Activated naive CD8-positive, alpha-beta T cell treated with anti-CD3 and anti-CD28 coated beads for 36 hours (primary cell): ENCODE data around the gene ROR1. TPM values are rescaled to one million over a fixed set of nuclear protein-coding genes. Genes with fewer than 3 reads are reported as not detected.

Source experiments
- DNase-seq: peaks from one replicate; pipeline ENCODE4 v3.0.0; 2021
- H3K27ac Mint-ChIP-seq: one replicate; pipeline ENCODE4 v1.8.0; 2022; ENCODE audit warnings: mild to moderate bottlenecking, moderate library complexity, mixed read lengths
- H3K27me3 Mint-ChIP-seq: one replicate; pipeline ENCODE4 v1.8.0; 2022; ENCODE audit warnings: mild to moderate bottlenecking, mixed read lengths
- H3K36me3 Mint-ChIP-seq: one replicate; pipeline ENCODE4 v1.8.0; 2021; ENCODE audit warnings: mild to moderate bottlenecking, mixed read lengths
- H3K4me1 Mint-ChIP-seq: one replicate; pipeline ENCODE4 v1.8.0; 2021; ENCODE audit warnings: mixed read lengths
- H3K4me3 Mint-ChIP-seq: one replicate; pipeline ENCODE4 v1.8.0; 2022; ENCODE audit warnings: mild to moderate bottlenecking, moderate library complexity, mixed read lengths
- H3K9me3 Mint-ChIP-seq: one replicate; pipeline ENCODE4 v1.8.0; 2022; ENCODE audit warnings: mixed read lengths
- total RNA-seq, 2 experiments: library from RNA; stranded (reverse); gene quantifications; one replicate each; pipeline ENCODE4 v1.2.3, GENCODE V29; 2021

Gene ROR1
- total RNA-seq, 2 experiments from 2014 or later: not detected

DNA sequence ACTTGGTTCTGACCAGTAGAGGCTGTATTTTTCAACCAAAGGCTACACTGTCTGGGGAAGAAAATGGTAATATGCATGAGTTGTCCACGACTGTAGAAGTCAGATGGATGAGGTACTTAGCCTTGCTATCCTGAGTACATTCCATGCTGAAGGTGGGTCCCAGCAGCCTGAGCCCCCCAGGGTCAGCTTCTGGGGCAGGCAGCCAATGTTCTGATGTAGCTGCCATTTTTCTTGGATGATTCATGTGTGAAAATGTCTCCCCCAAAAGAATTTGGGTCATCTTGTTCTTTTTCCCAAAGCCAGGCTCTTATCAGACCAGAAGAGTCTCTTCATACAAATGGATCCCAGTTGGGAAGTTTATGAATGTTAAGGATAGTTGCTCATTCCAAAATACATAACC is 257.4 kb downstream of the ROR1 start:
- Mint-ChIP-seq H3K36me3 (no peaks in the 10 kb centered on the region), H3K27ac (no peak overlapping the region), H3K4me3 (no peak overlapping the region), H3K27me3 (peaks cover 10% of the 10 kb centered on the region), H3K9me3 (no peaks in the 10 kb centered on the region), H3K4me1 (no peaks in the 10 kb centered on the region)
- DNase-seq: no peak

DNA sequence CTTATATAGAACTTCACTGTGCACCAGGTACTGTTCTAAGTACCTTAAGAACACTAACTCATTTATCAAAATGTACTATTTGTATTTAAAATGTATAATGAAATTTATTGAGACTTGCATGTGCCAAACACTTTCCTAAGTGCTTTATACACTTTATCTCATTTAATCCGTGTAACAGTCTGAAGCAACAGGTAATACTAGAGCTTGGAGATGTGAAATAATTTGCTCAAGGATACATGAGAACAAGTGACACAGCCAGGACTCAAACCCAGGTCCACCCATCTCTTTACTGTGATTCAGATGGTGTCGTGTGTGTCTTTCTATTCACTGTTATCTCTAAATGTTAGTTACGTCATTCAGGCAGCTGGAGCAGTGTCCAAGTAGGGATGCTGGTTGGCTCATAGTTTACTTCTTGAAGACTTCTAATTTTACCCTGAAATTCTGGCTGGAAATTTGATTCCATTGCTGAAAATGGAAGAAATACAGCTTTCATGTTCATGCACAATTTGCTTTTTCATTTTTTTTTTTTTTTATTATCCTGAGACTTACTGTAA is 259.9 kb downstream of the ROR1 start:
- Mint-ChIP-seq H3K4me1 (no peaks in the 10 kb centered on the region), H3K9me3 (no peaks in the 10 kb centered on the region), H3K4me3 (no peak overlapping the region), H3K27ac (no peak overlapping the region), H3K36me3 (no peaks in the 10 kb centered on the region), H3K27me3 (peaks cover 15% of the 10 kb centered on the region)
- no peak for DNase-seq

DNA sequence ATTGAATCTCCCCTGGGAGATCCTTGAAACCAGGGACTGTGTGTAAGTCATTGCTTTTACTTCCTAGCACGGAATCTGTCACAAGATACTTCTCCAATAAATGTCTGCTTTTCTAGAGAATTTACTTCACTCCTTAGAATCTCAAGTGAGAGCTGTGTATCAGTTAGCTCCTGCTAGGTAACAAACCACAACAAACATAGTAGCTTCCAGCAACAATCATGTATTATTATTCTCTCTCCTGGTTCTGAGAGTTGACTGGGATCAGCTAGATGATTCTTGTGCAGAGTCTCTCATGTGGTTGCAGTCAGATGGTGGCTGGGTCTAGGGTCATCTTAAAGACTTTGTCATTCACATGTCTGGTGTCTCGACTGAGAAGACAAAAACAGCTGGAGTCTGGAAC is 262.7 kb downstream of the ROR1 start:
- H3K9me3 Mint-ChIP-seq: no peaks in the 10 kb centered on the region
- no peak overlapping the region for H3K4me3 Mint-ChIP-seq
- DNase-seq: no peak
- H3K27me3 Mint-ChIP-seq: peaks cover 12% of the 10 kb centered on the region
- no peaks in the 10 kb centered on the region for H3K36me3 Mint-ChIP-seq
- H3K27ac Mint-ChIP-seq: no peak overlapping the region
- no peaks in the 10 kb centered on the region for H3K4me1 Mint-ChIP-seq

DNA sequence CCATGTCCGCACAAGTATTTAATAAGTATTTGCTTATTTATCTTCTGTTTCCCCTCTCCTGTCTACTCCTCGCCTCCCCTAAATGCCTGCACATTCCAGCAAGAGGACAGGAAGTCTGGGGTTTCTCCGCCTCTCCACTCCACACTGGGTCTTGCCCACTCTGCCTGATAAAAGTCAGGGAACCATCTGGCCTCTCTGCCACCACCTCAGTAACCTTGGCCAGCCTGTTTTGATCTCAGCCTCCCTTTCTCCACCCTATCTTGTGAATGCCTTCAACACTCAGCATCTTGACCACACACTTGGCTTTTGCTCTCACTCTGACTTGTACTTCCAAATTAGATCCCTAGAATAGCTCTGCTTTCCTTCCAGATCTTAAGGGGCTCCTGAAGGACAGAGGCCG is 264.3 kb downstream of the ROR1 start:
- H3K4me1 Mint-ChIP-seq: no peaks in the 10 kb centered on the region
- DNase-seq: no peak
- no peak overlapping the region for H3K27ac Mint-ChIP-seq
- peaks cover 12% of the 10 kb centered on the region for H3K27me3 Mint-ChIP-seq
- no peaks in the 10 kb centered on the region for H3K36me3 Mint-ChIP-seq
- no peak overlapping the region for H3K4me3 Mint-ChIP-seq
- no peaks in the 10 kb centered on the region for H3K9me3 Mint-ChIP-seq

DNA sequence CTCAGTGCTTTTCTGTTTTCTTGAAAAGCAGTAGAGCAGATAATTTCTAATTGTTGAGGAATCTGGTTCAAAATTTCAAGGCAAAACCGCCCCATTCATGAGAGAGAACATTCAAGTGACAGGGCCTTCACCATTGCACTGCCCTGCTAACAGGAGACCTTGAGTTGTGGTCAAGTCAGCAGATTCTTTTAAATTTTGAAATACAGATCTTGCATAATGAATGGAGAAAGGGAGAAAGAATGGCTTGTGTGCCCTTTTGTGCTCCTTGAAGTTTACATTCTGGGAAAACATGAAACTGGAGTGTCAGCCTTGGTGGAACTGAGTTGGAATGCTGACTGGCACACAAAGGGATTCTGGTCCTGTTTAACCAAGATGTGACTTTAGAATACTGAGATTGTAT is 265.1 kb downstream of the ROR1 start:
- no peaks in the 10 kb centered on the region for H3K4me1 Mint-ChIP-seq
- H3K9me3 Mint-ChIP-seq: no peaks in the 10 kb centered on the region
- H3K36me3 Mint-ChIP-seq: no peaks in the 10 kb centered on the region
- H3K27ac Mint-ChIP-seq: no peak overlapping the region
- H3K4me3 Mint-ChIP-seq: no peak overlapping the region
- H3K27me3 Mint-ChIP-seq: peaks cover 11% of the 10 kb centered on the region
- DNase-seq: no peak

DNA sequence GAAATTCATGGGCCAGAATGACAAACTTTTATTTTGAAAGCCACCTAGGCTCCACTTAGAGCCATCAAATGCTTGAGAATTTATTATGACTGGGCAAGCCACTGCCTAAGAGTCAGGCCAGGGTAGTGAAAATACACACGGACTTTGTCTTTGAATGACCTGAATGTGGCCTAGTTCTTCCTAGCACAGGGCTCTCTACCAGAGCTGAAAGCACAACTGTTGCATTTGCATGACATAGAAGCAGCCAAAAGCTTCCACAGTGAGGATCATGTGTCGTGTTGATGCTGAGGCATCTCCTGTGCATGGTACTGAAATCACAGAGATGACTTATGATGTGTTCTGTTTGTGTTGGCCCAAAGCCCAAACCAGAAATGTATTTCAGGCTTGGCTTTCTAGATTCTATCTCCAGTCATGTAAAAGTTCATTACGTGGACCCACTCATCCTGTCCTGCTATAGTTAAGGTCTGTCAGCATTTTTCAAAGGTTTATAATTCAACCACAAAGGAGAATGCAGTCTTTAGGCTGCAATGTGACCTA is 265.6 kb downstream of the ROR1 start:
- Mint-ChIP-seq H3K4me1 (no peaks in the 10 kb centered on the region), H3K27me3 (peaks cover 6% of the 10 kb centered on the region), H3K27ac (no peak overlapping the region), H3K9me3 (no peaks in the 10 kb centered on the region), H3K4me3 (no peak overlapping the region), H3K36me3 (no peaks in the 10 kb centered on the region)
- no peak for DNase-seq

DNA sequence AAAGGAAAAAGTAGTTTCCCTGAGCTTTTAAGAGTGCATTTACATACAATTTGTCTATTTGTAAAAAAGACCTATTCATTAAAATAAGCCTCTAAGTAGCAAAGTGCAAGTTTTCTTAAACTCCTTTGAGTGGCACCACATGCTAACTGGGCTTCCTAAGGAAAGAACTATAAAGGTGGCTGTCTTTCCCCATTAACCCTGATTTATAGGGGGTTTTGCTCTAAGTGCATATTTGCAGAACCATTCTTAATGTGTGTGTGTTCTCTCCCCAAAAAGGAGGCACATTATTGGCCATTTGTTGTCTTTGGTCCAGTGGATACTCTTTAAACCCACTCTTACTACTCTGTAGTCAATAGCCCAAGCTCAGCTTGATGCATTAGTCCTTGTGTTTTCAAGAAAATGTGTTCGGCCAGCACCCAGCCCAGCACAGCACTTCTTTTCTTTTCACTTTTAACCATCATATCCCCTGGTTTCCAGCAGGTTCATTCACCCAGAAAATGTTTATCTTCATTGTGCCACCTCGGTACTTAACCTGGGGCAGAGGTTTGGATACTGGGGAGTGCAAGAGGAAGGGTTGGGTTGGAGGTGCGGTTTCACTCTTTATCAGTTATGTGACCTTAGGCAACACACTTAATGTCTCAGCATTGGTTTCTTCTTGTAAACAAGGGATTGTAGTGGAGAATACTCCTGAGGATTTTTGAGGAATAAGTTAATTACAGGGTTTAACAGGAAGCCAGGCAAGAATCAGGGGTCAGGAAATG is 267.7 kb downstream of the ROR1 start:
- H3K36me3 Mint-ChIP-seq: no peaks in the 10 kb centered on the region
- no peaks in the 10 kb centered on the region for H3K4me1 Mint-ChIP-seq
- no peaks in the 10 kb centered on the region for H3K9me3 Mint-ChIP-seq
- no peak overlapping the region for H3K27ac Mint-ChIP-seq
- no peak for DNase-seq
- no peak overlapping the region for H3K4me3 Mint-ChIP-seq
- H3K27me3 Mint-ChIP-seq: peaks cover 5% of the 10 kb centered on the region

DNA sequence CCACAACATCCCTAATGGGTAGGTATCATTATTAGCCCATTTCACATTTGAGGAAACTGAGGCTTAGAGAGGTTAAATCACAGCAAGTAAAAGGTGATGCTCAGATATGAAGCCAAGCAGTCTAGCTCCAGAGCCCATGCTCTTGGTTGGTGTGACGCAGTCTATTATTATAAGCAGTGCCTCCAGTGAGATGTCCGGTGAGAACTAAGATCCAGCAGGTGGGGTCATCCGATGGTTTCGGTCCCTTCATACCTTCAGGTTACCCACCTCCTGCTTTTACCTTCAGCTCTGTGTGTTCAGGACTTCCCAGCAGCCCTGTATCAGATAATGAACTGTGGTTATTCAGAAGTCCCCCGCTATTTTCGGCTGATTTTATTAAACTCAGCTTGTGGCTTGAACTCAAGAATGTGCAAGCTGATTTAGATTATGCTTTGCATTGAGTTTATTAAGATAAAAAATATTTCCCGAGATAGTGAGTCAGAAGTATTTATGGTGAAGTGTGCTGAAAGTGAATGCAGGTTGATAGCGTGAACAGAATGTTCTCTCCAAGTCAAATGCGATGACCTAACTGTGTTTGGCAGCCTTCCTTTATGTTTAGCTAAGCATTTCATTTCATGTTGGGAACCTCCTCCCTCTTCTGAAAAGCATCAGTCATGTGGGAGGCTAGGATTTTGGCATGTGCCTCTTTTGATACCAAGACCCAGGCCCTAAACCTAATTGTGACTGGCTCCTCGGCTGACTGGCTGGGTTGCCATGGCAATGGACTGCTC is 268.7 kb downstream of the ROR1 start:
- Mint-ChIP-seq H3K27ac (no peak overlapping the region), H3K4me1 (no peaks in the 10 kb centered on the region), H3K9me3 (no peaks in the 10 kb centered on the region), H3K27me3 (peaks cover 5% of the 10 kb centered on the region), H3K4me3 (no peak overlapping the region), H3K36me3 (no peaks in the 10 kb centered on the region)
- no peak for DNase-seq

DNA sequence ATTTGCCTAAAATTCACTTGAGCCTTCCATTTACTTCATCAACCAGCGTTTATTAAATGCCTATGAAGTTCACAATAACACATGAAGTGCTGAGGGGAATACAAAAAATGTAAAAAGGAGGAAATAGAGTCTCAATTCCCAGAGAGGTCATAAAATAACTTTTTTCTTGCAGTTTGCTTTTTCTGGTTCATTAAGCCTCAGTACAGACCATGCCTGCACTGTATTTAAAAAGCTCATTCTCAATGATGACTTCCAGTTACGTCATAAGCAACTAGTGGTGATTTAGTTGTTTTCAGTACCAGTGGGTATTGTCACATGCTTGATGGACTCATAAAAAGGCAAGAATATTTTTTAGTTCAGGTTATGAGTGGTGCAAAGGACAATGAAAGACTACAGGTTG is 269.5 kb downstream of the ROR1 start:
- no peak for DNase-seq
- Mint-ChIP-seq H3K4me1 (no peaks in the 10 kb centered on the region), H3K27ac (no peak overlapping the region), H3K27me3 (peaks cover under 1% of the 10 kb centered on the region), H3K4me3 (no peak overlapping the region), H3K36me3 (no peaks in the 10 kb centered on the region), H3K9me3 (no peaks in the 10 kb centered on the region)

DNA sequence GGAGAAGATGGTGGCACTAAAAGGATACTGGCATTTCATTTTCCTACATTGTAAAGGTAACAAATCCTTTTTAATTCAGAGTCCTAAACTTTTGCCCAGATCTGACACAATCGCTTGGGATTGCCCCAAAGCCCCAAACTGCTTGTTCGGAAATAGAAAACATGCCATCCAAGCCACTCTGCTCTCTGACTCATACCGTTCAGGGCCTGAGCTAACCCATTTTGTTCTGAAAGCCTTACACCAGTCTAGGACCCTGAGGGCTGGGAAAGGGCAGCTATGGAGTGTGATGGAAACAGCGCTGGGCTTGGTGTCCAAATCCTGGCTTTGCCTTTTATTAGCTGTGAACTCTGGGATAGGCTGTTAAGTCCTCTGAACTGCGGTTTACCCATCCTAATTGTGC is 270.2 kb downstream of the ROR1 start:
- H3K27ac Mint-ChIP-seq: no peak overlapping the region
- no peaks in the 10 kb centered on the region for H3K4me1 Mint-ChIP-seq
- H3K36me3 Mint-ChIP-seq: no peaks in the 10 kb centered on the region
- no peaks in the 10 kb centered on the region for H3K27me3 Mint-ChIP-seq
- no peak overlapping the region for H3K4me3 Mint-ChIP-seq
- DNase-seq: no peak
- H3K9me3 Mint-ChIP-seq: no peaks in the 10 kb centered on the region

DNA sequence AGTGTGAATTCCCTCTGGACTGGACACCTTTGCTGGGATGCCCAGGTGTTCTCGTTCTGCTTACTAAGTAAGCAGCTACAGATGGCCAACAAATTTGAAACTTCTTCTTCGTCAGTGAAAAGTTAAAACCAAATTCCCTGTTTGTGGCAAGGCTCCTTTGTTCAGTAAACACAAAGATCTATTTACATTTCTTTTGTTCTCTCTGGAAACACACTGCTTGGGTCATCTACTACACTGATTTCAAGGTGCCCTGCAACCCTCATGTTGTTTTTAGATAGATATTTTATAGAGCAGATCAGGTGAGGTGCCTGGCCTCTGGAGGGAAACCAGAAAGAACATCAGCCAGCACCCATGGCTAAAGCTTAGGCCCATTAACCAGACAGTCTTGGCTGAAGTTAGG is 272.4 kb downstream of the ROR1 start:
- Mint-ChIP-seq H3K4me3 (no peak overlapping the region), H3K27ac (no peak overlapping the region), H3K4me1 (no peaks in the 10 kb centered on the region), H3K9me3 (no peaks in the 10 kb centered on the region), H3K36me3 (no peaks in the 10 kb centered on the region), H3K27me3 (no peaks in the 10 kb centered on the region)
- DNase-seq: no peak

DNA sequence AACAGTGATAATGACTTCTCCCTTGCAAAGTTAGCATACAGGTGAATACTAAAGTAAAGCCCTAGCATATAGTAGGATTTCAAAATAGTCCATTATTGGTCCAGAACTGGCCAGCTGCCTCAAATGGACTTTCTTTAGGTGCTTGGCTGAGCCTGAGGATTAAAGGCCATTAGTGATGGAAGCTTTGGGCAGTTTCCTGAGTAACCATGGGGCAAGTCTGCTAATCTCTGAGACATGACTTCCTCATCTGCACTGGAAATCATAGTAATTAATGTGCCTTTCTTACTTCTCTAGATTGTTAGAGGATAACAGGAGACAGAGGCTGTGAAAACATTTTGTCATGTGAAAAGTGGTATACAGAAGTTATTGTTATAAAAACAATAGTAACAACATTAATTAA is 273.1 kb downstream of the ROR1 start:
- no peak for DNase-seq
- Mint-ChIP-seq H3K27me3 (no peaks in the 10 kb centered on the region), H3K9me3 (no peaks in the 10 kb centered on the region), H3K4me1 (no peaks in the 10 kb centered on the region), H3K36me3 (no peaks in the 10 kb centered on the region), H3K27ac (no peak overlapping the region), H3K4me3 (no peak overlapping the region)

DNA sequence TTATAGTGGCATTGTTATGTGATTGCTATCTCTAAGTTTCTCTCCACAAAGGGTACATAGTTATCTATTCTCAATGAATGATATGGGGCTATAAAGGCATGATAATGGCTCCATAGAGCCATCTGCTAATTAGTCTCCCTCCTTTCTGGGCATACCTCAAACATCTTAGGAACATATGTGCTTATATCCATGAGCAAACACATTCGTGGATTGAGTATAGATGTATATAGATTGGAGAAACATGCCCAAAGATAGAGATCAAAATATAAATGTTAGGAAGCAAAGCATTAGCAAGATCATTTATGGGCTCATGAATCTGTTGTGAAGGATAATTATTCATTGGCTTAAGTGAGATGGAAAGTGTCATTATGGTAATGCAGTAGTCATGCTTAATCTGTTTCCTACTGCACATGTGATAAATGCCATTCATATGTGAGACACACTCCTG is 273.8 kb downstream of the ROR1 start:
- no peak for DNase-seq
- Mint-ChIP-seq H3K4me1 (no peaks in the 10 kb centered on the region), H3K27ac (no peak overlapping the region), H3K36me3 (no peaks in the 10 kb centered on the region), H3K4me3 (no peak overlapping the region), H3K9me3 (no peaks in the 10 kb centered on the region), H3K27me3 (no peaks in the 10 kb centered on the region)

DNA sequence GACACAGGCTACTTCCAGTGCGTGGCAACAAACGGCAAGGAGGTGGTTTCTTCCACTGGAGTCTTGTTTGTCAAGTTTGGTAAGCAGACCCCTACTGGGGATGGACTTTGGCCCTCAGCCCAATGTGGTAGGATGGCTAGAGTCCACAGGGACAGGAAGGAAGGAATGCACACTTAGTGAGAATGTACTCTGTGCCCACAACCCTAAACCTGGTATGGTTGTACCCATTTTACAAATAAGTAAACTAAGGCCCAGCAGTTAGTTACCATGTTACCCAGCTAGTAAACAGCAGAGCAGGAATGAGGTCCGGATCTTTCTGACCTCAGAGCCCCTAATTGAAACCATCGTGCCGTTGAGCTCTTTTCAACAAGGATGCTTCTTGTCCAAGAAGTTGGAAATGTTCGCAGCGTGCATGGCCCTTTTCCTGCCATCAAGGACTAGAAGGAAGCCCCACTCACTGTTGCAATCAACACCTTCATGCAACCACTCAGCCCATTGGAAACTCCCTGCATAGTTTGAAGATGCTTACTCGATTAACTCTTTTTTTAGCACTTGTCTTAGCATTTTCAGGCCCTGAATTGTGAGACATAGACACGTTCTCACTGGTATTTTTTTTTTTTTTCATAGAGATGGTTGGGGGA is 276.2 kb downstream of the ROR1 start:
- Mint-ChIP-seq H3K27me3 (no peaks in the 10 kb centered on the region), H3K4me1 (no peaks in the 10 kb centered on the region), H3K36me3 (no peaks in the 10 kb centered on the region), H3K9me3 (no peaks in the 10 kb centered on the region), H3K4me3 (no peak overlapping the region), H3K27ac (no peak overlapping the region)
- no peak for DNase-seq

DNA sequence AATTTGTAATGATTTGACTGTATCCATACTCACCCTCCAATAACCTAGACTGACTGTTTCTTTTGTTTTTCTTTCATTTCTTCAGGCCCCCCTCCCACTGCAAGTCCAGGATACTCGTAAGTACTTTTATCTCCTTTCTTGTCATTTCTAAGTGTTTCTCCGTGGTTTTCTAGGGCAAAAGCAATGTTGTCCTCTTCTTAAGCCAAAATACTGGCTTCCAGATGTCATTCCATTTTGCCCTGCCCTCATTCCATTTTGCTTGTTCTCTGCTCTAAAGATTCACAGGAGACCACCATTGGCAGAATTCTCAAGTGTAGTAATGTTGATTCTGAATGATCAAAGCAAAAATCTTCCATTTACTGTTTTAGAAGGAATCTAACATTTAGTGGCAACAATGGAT is 276.8 kb downstream of the ROR1 start:
- no peaks in the 10 kb centered on the region for H3K27me3 Mint-ChIP-seq
- H3K9me3 Mint-ChIP-seq: no peaks in the 10 kb centered on the region

More for the DNA sequence above, 276.8 kb downstream of the ROR1 start:
- Mint-ChIP-seq H3K36me3 (no peaks in the 10 kb centered on the region), H3K27ac (no peak overlapping the region), H3K4me3 (no peak overlapping the region), H3K4me1 (no peaks in the 10 kb centered on the region)
- no peak for DNase-seq
